Panc1 (cell line): Measurements from ENCODE around the gene CBX7. TPM values are rescaled to one million over a fixed set of nuclear protein-coding genes. Genes with fewer than 3 reads are reported as not detected.

Source experiments
- ATAC-seq: fragments of 200-7000 bp; cut with Tn5 transposase; 2 replicates; pipeline ENCODE4 v1.9.1; 2020; ENCODE audit warnings: mild to moderate bottlenecking, moderate library complexity
- BruUV-seq: library from RNA; stranded (reverse); fragments of 400-500 nt; replicated peaks from 2 replicates; lab custom pipeline; 2021; lab: Mats Ljungman, UMichigan
- CTCF ChIA-PET: fragments of 300-600 bp; sonication (Branson Sonifier 250); formaldehyde crosslinking; loops from one replicate; lab custom pipeline; 2022; ENCODE audit warnings: antibody characterized with exemption; lab: Charles Lee
- POLR2A ChIA-PET: fragments of 300-600 bp; sonication (Branson Sonifier 250); formaldehyde crosslinking; loops from one replicate; lab custom pipeline; 2022; ENCODE audit warnings: antibody characterized with exemption; lab: Charles Lee
- DNase-seq: peaks from one replicate; pipeline ENCODE4 v3.0.0-alpha.2; 2010; ENCODE audit warnings: low read depth, low spot score
- H3K27ac ChIP-seq: 2 replicates; pipeline ENCODE4 v1.5.1; 2011; ENCODE audit warnings: mild to moderate bottlenecking, low read length, inconsistent platforms
- H3K27me3 ChIP-seq: fragments of 200-500 bp; sonication (Bioruptor generic); 2 replicates; pipeline ENCODE4 v1.6.0; 2014; ENCODE audit warnings: low read length, inconsistent platforms; ENCODE audit not compliant: control insufficient read depth, insufficient read depth
- H3K36me3 ChIP-seq: fragments of 200-500 bp; sonication (Bioruptor generic); 2 replicates; pipeline ENCODE4 v1.5.1; 2014; ENCODE audit warnings: inconsistent platforms, mild to moderate bottlenecking, low read length, moderate library complexity; ENCODE audit not compliant: control insufficient read depth, insufficient read depth
- H3K4me1 ChIP-seq: 2 replicates; pipeline ENCODE4 v1.5.1; 2011; ENCODE audit warnings: inconsistent platforms, mild to moderate bottlenecking, low read length, moderate library complexity; ENCODE audit not compliant: control insufficient read depth, insufficient read depth
- H3K4me3 ChIP-seq, 2 experiments: 2 replicates each; pipeline ENCODE4 v1.5.1; 2011 to 2012; ENCODE audit warnings: low read depth in 2 of 2, low read length in 2 of 2, mild to moderate bottlenecking in 2 of 2, inconsistent platforms in 1 of 2, moderate library complexity in 1 of 2
- H3K9me3 ChIP-seq: fragments of 200-500 bp; sonication (Bioruptor generic); 2 replicates; pipeline ENCODE4 v1.5.1; 2014; ENCODE audit warnings: low read depth, mild to moderate bottlenecking, inconsistent platforms, low read length, moderate library complexity; ENCODE audit not compliant: control insufficient read depth, insufficient read depth
- CTCF ChIP-seq: fragments of 450-650 bp; IDR thresholded peaks from 2 replicates; pipeline ENCODE4 v1.5.1; 2017; ENCODE audit warnings: mild to moderate bottlenecking
- POLR2AphosphoS5 ChIP-seq: IDR thresholded peaks from 2 replicates; pipeline ENCODE4 v1.6.1; 2012; ENCODE audit warnings: mild to moderate bottlenecking, low read depth, low read length, moderate library complexity
- REST ChIP-seq, 2 experiments: IDR thresholded peaks; 2 replicates each; pipeline ENCODE4 v1.6.1; 2011 to 2012; ENCODE audit warnings: low read depth in 2 of 2, control low read depth in 1 of 2, low read length in 1 of 2, mild to moderate bottlenecking in 1 of 2, moderate library complexity in 1 of 2; ENCODE audit not compliant: insufficient read depth in 1 of 2
- SIN3A ChIP-seq: IDR thresholded peaks from 2 replicates; pipeline ENCODE4 v1.6.1; 2012; ENCODE audit warnings: low read depth, mild to moderate bottlenecking, low read length, moderate library complexity, borderline replicate concordance; ENCODE audit not compliant: insufficient read depth
- TCF7L2 ChIP-seq: IDR thresholded peaks from 2 replicates; pipeline ENCODE4 v1.6.1; 2011; ENCODE audit warnings: mild to moderate bottlenecking, low read depth, low read length, inconsistent platforms
- in situ Hi-C: cut with HindIII; loops from 2 replicates; pipeline ENCODE4 v1.10.0; 2016; ENCODE audit warnings: low sequenced_read_pairs, low pct_unique_long_range_greater_than_20kb
- intact Hi-C: fragments of 100-400 bp; cut with micrococcal nuclease; formaldehyde crosslinking; loops from one replicate; pipeline ENCODE4 v1.10.0; 2022; ENCODE audit not compliant: unreplicated experiment
- total RNA-seq: library from RNA; stranded (reverse); gene quantifications from one replicate; pipeline ENCODE4 v1.2.1, GENCODE V29; 2021; ENCODE audit not compliant: unreplicated experiment

CBX7 gene
- total RNA-seq, 1 experiment from 2014 or later, result 14.5 TPM

- ATAC-seq (peak; percentile 49), DNase-seq (no peak)
- intact Hi-C loops, result no loop called here
- H3K27me3 ChIP-seq, result no peaks in the 10 kb centered on the region
- H3K9me3 ChIP-seq, result no peaks in the 10 kb centered on the region
- no peaks in the 10 kb centered on the region for H3K36me3 ChIP-seq
- in situ Hi-C loops, result no loop called here
- POLR2A ChIA-PET, result no interaction called here
- peaks cover 7% of the 10 kb centered on the region; the same call in 1 of the 2 replicates for H3K4me1 ChIP-seq
- peak overlapping the region; percentile 82 to 84 for H3K4me3 ChIP-seq
- H3K27ac ChIP-seq, result peak overlapping the region; percentile 78
- TF ChIP-seq CTCF, result no peak
- CTCF ChIA-PET, result no interaction called here
- no TSS peak for BruUV-seq
Measured at GRCh38 chr22:39144101-39144767, 8.2 kb downstream of the CBX7 start.

GRCh38 chr22:39142088-39142680 lies 10.3 kb downstream of the CBX7 start:
- H3K27me3 ChIP-seq, result no peaks in the 10 kb centered on the region
- H3K9me3 ChIP-seq, result no peaks in the 10 kb centered on the region
- DNase-seq, result no peak
- BruUV-seq, result no TSS peak
- H3K4me3 ChIP-seq, result no peak overlapping the region
- ChIA-PET POLR2A (no interaction called here), CTCF (no interaction called here)
- intact Hi-C loops, result no loop called here
- H3K36me3 ChIP-seq, result no peaks in the 10 kb centered on the region
- no peak for TF ChIP-seq REST (IDR thresholded peaks at IDR 0.05; ENCODE audit: insufficient read depth in 1 of 2, low read depth in 2 of 2, low read length in 1 of 2)
- no peak for TF ChIP-seq CTCF
- TF ChIP-seq POLR2AphosphoS5, result no peak
- no peak for TF ChIP-seq TCF7L2
- TF ChIP-seq SIN3A, result no peak
- no peak for ATAC-seq
- H3K4me1 ChIP-seq, result peaks cover 7% of the 10 kb centered on the region; the same call in 1 of the 2 replicates
- no peak overlapping the region for H3K27ac ChIP-seq
- in situ Hi-C loops, result no loop called here
